Activated CD4-positive, CD25-positive, alpha-beta regulatory T cell treated with anti-CD3 and anti-CD28 coated beads, Interleukin-2, amount 50 U/mL, for 24 hours (primary cell): ENCODE data around the gene CTU2.
A peak's percentile ranks its signal among the peaks of the same experiment; 100 is the strongest.

Experiments
- ATAC-seq, 2 donors: fragments of 150-1000 bp; cut with Tn5 transposase; one replicate each; pipeline ENCODE4 v1.10.0; 2021; ENCODE audit warnings: mild to moderate bottlenecking in 1 of 2, moderate library complexity in 1 of 2

The CTU2 gene

GRCh38 chr16:88732172-88732960 is 26.1 kb downstream of the CTU2 start:
- no peak for ATAC-seq

GRCh38 chr16:88732961-88733294 is 26.6 kb downstream of the CTU2 start:
- ATAC-seq, result no peak

GRCh38 chr16:88733630-88734360 is 27.5 kb downstream of the CTU2 start:
- no peak for ATAC-seq

- ATAC-seq, result no peak
Measured at GRCh38 chr16:88734361-88734728, 28.0 kb downstream of the CTU2 start.

GRCh38 chr16:88735121-88735520 is 28.8 kb downstream of the CTU2 start:
- ATAC-seq, result no peak

GRCh38 chr16:88735616-88736015 is 29.3 kb downstream of the CTU2 start:
- no peak for ATAC-seq

GRCh38 chr16:88736088-88736487 is 29.8 kb downstream of the CTU2 start:
- ATAC-seq, result no peak

GRCh38 chr16:88736496-88736895 is 30.2 kb downstream of the CTU2 start:
- no peak for ATAC-seq

- peak; percentile 74 to 77 for ATAC-seq
Measured at GRCh38 chr16:88737298-88738150, 31.2 kb downstream of the CTU2 start.

- no peak for ATAC-seq
Measured at GRCh38 chr16:88738151-88739084, 32.1 kb downstream of the CTU2 start.

- no peak for ATAC-seq
Measured at GRCh38 chr16:88739139-88739976, 33.1 kb downstream of the CTU2 start.

GRCh38 chr16:88739977-88740726 is 33.8 kb downstream of the CTU2 start:
- no peak for ATAC-seq

- ATAC-seq, result no peak
Measured at GRCh38 chr16:88740727-88741055, 34.4 kb downstream of the CTU2 start.

GRCh38 chr16:88741368-88741767 is 35.1 kb downstream of the CTU2 start:
- no peak for ATAC-seq

GRCh38 chr16:88742896-88743605 is 36.7 kb downstream of the CTU2 start:
- ATAC-seq, result no peak

- ATAC-seq, result peak; percentile 54 to 57
Measured at GRCh38 chr16:88743693-88744576, 37.6 kb downstream of the CTU2 start.

- no peak for ATAC-seq
Measured at GRCh38 chr16:88744577-88745521, 38.5 kb downstream of the CTU2 start.

- ATAC-seq, result no peak
Measured at GRCh38 chr16:88746506-88746905, 40.2 kb downstream of the CTU2 start.
